Left lobe of liver (tissue), 2 donors: ENCODE measurements around the gene CCL4L2. TPM values are rescaled to one million over a fixed set of nuclear protein-coding genes. Genes with fewer than 3 reads are reported as not detected.
"Not testable (repeated sequence)": the region's sequence is repeated elsewhere in the genome, so short reads cannot be mapped to it uniquely, and the experiment has no call there.

Source experiments
- ATAC-seq: fragments of 200-7000 bp; cut with Tn5 transposase; one replicate; pipeline ENCODE4 v1.9.1; 2020; ENCODE audit warnings: mild to moderate bottlenecking, moderate library complexity
- DNase-seq: peaks from one replicate; pipeline ENCODE4 v3.0.0-alpha.2; 2020; ENCODE audit warnings: low spot score
- total RNA-seq: library from RNA; stranded (reverse); gene quantifications from one replicate; pipeline ENCODE4 v1.2.1, GENCODE V29; 2021
- donor health status: DM: no; HTN: no; CAD: no; lungs with moderate emphysema.
- donor health status: DM: no; HTN: yes; CAD: no.

Gene CCL4L2
- total RNA-seq, 1 donor from 2014 or later = not detected

GRCh38 chr17:36219556-36219955 lies 8.7 kb downstream of the CCL4L2 start:
- ATAC-seq, DNase-seq: not testable (repeated sequence)

GRCh38 chr17:36220737-36221580 lies 10.1 kb downstream of the CCL4L2 start:
- ATAC-seq, DNase-seq: not testable (repeated sequence)

GRCh38 chr17:36221581-36222100 lies 10.8 kb downstream of the CCL4L2 start:
- not testable (repeated sequence) for ATAC-seq, DNase-seq

GRCh38 chr17:36222967-36223366 lies 12.1 kb downstream of the CCL4L2 start:
- not testable (repeated sequence) for DNase-seq, ATAC-seq

- not testable (repeated sequence) for DNase-seq
These were observed 18.8 kb downstream of the CCL4L2 start for GRCh38 chr17:36229644-36230043.

GRCh38 chr17:36242046-36242445 lies 31.2 kb downstream of the CCL4L2 start:
- not testable (repeated sequence) for DNase-seq, ATAC-seq

More at GRCh38 chr17:36229644-36230043, 18.8 kb downstream of the CCL4L2 start:
- ATAC-seq = not testable (repeated sequence)

Other genes with a start within 250 kb of the CCL4L2 start
- 31.1 TPM for gene CCL16, start 229.6 kb upstream of the CCL4L2 start, total RNA-seq
- 16.9 TPM for gene CCL14, start 224.3 kb upstream of the CCL4L2 start, total RNA-seq
- 13.8 TPM for gene CCL15, start 209.5 kb upstream of the CCL4L2 start, total RNA-seq
- gene CCL23, start 193.1 kb upstream of the CCL4L2 start, total RNA-seq = 1.4 TPM
- 0.33 TPM for gene CCL18, start 146.8 kb upstream of the CCL4L2 start, total RNA-seq
- gene CCL3, start 120.9 kb upstream of the CCL4L2 start, total RNA-seq = 2.0 TPM
- gene CCL4, start 107.2 kb upstream of the CCL4L2 start, total RNA-seq = 1.2 TPM
- 5.7 TPM for gene TBC1D3B, start 34.4 kb upstream of the CCL4L2 start, total RNA-seq
- gene CCL3L1, start 14.3 kb upstream of the CCL4L2 start, total RNA-seq = 0.38 TPM
- gene TBC1D3I, start 53.5 kb downstream of the CCL4L2 start, total RNA-seq = 0.58 TPM
- gene TBC1D3G, start 112.8 kb downstream of the CCL4L2 start, total RNA-seq = not detected
- gene TBC1D3H, start 177.4 kb downstream of the CCL4L2 start, total RNA-seq = not detected